Stimulated activated CD4-positive, alpha-beta T cell treated with anti-CD3 and anti-CD28 coated beads, Interleukin-4, amount 100 ng/mL, for 48 hours (primary cell): ENCODE measurements around the gene CASTOR2.
"Not testable (repeated sequence)": the region's sequence is repeated elsewhere in the genome, so short reads cannot be mapped to it uniquely, and the experiment has no call there.

Experiments
- DNase-seq, 2 donors: peaks; one replicate each; pipeline ENCODE4 v3.0.0-alpha.2; 2020; ENCODE audit warnings: low read depth in 2 of 2

Gene CASTOR2

DNA sequence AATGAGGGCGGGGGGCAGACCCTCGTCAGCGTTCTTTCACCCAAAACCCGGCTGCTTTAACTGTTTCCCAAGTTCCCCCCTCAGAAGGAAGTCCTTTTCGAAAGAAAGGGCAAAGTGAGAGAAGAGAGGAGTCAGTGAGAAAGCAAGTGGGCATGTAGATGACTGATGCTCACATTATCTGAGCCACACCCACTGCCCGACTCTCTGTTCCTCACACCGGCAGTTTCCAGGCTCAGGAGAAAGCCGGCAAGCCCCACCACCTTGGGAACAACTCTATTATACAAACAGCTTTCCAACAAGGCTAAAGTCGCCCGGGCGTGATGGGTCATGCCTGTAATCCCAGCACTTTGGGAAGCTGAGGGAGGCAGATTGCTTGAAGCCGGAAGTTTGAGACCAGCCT lies 86.0 kb downstream of the CASTOR2 start:
- no peak for DNase-seq

- no peak for DNase-seq
Measured at GRCh38 chr7:75054744-75055143, 90.2 kb downstream of the CASTOR2 start.

GRCh38 chr7:75055155-75055554 lies 90.7 kb downstream of the CASTOR2 start:
- no peak for DNase-seq

GRCh38 chr7:75055830-75056772 lies 91.6 kb downstream of the CASTOR2 start:
- no peak for DNase-seq

- DNase-seq: no peak
Measured at GRCh38 chr7:75058406-75058805, 93.9 kb downstream of the CASTOR2 start.

GRCh38 chr7:75064291-75064690 lies 99.8 kb downstream of the CASTOR2 start:
- DNase-seq: no peak

GRCh38 chr7:75064801-75065200 lies 100.3 kb downstream of the CASTOR2 start:
- DNase-seq: no peak

GRCh38 chr7:75066521-75066920 lies 102.0 kb downstream of the CASTOR2 start:
- no peak for DNase-seq

- DNase-seq: no peak
Measured at GRCh38 chr7:75072981-75073283, 108.4 kb downstream of the CASTOR2 start.

- DNase-seq: not testable (repeated sequence)
Measured at GRCh38 chr7:75074262-75074641, 109.7 kb downstream of the CASTOR2 start.
